ENCODE measurements around the gene STARD5. TPM values are rescaled to one million over a fixed set of nuclear protein-coding genes. Genes with fewer than 3 reads are reported as not detected.

STARD5 gene
- total RNA-seq, 1 donor from 2014 or later, result 2.4 TPM

- H3K36me3 Mint-ChIP-seq (ENCODE audit: low read depth), result no peaks in the 10 kb centered on the region
- TF ChIP-seq, protein P1, sequence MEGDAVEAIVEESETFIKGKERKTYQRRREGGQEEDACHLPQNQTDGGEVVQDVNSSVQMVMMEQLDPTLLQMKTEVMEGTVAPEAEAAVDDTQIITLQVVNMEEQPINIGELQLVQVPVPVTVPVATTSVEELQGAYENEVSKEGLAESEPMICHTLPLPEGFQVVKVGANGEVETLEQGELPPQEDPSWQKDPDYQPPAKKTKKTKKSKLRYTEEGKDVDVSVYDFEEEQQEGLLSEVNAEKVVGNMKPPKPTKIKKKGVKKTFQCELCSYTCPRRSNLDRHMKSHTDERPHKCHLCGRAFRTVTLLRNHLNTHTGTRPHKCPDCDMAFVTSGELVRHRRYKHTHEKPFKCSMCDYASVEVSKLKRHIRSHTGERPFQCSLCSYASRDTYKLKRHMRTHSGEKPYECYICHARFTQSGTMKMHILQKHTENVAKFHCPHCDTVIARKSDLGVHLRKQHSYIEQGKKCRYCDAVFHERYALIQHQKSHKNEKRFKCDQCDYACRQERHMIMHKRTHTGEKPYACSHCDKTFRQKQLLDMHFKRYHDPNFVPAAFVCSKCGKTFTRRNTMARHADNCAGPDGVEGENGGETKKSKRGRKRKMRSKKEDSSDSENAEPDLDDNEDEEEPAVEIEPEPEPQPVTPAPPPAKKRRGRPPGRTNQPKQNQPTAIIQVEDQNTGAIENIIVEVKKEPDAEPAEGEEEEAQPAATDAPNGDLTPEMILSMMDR (conservative IDR thresholded peaks at IDR 0.05), result no peak
- peaks cover 23% of the 10 kb centered on the region for H3K27me3 Mint-ChIP-seq (ENCODE audit: low read depth)
- no peak overlapping the region for H3K27ac Mint-ChIP-seq (ENCODE audit: unreplicated experiment)
- peaks cover 29% of the 10 kb centered on the region for H3K4me1 Mint-ChIP-seq
- no peaks in the 10 kb centered on the region for H3K9me3 Mint-ChIP-seq
- no peak for DNase-seq (ENCODE audit: low read depth, low spot score)
- H3K4me3 Mint-ChIP-seq, result no peak overlapping the region
These were observed 2.7 kb upstream of the STARD5 start for GRCh38 chr15:81326466-81327212.

DNA sequence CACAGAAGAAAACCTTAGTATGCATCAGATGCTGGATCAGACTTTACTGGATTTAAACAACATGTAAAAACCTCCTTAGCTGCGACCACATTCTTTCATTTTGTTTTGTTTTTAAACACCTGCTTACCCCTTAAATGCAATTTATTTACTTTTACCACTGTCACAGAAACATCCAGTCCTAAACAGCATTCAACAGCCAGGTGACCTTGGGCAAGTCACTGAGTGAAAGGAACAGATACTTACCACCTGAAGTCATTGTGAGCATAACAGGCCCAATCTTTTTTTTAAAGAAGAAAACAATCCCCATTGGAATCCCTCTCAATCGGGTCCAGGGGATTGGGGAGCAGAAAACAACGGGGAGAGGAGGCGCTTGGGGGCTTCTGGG is 390 bp downstream of the STARD5 start:
- TF ChIP-seq, protein P1 (conservative IDR thresholded peaks at IDR 0.05), result no peak
- peak overlapping the region; percentile 96 for H3K4me3 Mint-ChIP-seq
- H3K4me1 Mint-ChIP-seq, result peaks cover 29% of the 10 kb centered on the region

DNA sequence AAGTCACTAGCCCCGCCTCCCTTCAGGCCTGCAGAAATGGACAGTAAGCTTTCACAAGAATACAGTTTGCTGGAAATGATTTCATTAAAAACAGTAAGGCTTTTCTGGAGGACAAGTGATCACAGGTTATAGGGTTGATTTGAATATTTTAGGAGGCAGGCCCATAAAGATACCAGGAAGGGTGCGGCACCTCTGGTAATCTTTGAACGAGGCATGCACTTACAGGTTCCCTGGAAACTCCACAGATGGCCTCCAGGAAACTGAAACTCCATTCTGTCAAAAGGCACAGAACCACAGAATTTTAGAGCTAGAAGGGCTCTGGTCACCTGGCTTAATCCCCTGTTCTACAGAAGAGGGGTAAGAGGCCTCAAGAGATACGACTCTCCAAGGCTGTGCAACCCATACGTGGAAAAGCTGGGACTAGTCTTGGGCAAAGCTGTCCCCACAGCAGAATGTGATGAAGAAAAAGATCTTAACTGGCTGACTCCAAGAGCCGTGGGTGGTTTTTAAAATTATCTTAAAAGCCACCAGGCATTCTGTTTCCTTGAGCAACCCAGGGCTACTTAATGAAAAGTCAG is 1.2 kb downstream of the STARD5 start:
- Mint-ChIP-seq H3K4me1 (peaks cover 29% of the 10 kb centered on the region), H3K4me3 (peak overlapping the region; percentile 60), H3K27me3 (ENCODE audit: low read depth) (peaks cover 27% of the 10 kb centered on the region), H3K27ac (ENCODE audit: unreplicated experiment) (no peak overlapping the region), H3K36me3 (ENCODE audit: low read depth) (no peaks in the 10 kb centered on the region), H3K9me3 (no peaks in the 10 kb centered on the region)
- DNase-seq (ENCODE audit: low read depth, low spot score), result no peak
- TF ChIP-seq, protein P1 (conservative IDR thresholded peaks at IDR 0.05), result no peak

More for the DNA sequence above, 390 bp downstream of the STARD5 start:
- Mint-ChIP-seq H3K27me3 (ENCODE audit: low read depth) (peaks cover 27% of the 10 kb centered on the region), H3K9me3 (no peaks in the 10 kb centered on the region), H3K27ac (ENCODE audit: unreplicated experiment) (peak overlapping the region; percentile 51), H3K36me3 (ENCODE audit: low read depth) (no peaks in the 10 kb centered on the region)
- no peak for DNase-seq (ENCODE audit: low read depth, low spot score)

DNA sequence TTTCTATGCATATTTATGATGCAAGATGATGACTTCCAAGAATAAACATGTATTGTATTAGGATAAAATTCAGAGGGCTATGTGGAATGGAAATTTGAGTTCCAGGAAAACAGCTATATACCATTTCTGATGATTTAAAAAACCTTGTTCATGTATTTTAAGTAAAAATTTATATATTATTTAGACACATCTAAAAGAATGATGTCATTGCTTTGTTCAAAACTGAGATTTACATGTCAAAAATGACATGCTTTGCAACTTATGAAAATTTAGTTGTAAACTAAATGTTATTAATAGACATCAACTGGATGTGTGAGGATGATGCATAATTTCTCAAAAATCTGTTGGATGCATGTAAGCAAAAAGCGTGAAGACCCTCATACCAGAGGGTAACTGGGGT is 2.3 kb downstream of the STARD5 start:
- Mint-ChIP-seq H3K9me3 (no peaks in the 10 kb centered on the region), H3K36me3 (ENCODE audit: low read depth) (no peaks in the 10 kb centered on the region), H3K4me1 (peaks cover 25% of the 10 kb centered on the region), H3K27me3 (ENCODE audit: low read depth) (peaks cover 27% of the 10 kb centered on the region), H3K27ac (ENCODE audit: unreplicated experiment) (no peak overlapping the region), H3K4me3 (no peak overlapping the region)
- TF ChIP-seq, protein P1 (conservative IDR thresholded peaks at IDR 0.05), result no peak
- DNase-seq (ENCODE audit: low read depth, low spot score), result no peak

DNA sequence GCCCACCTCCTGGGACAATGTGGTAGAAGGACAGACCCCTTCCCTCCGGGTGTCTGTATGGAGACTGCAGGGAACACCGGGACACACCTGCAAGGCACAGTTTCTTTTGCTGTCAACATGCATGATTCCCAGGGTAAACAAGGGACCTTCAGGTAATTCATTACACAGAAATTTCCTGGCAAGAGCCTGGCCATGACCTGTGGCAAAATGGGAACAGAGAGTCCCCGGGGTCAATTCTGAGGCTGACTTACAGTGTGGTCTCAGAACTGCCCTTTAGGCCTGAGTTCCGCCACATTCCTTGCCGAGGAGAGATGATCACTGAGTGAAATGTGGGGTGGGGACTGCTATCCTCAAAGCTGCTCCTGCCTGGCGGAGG is 6.3 kb downstream of the STARD5 start:
- Mint-ChIP-seq H3K36me3 (ENCODE audit: low read depth) (no peaks in the 10 kb centered on the region), H3K9me3 (no peaks in the 10 kb centered on the region), H3K27me3 (ENCODE audit: low read depth) (peaks cover 4% of the 10 kb centered on the region), H3K4me3 (no peak overlapping the region), H3K27ac (ENCODE audit: unreplicated experiment) (no peak overlapping the region), H3K4me1 (peaks cover 9% of the 10 kb centered on the region)
- no peak for DNase-seq (ENCODE audit: low read depth, low spot score)
- TF ChIP-seq, protein P1 (conservative IDR thresholded peaks at IDR 0.05), result no peak
